ENCODE data around the gene TERT.

Gene TERT

DNA sequence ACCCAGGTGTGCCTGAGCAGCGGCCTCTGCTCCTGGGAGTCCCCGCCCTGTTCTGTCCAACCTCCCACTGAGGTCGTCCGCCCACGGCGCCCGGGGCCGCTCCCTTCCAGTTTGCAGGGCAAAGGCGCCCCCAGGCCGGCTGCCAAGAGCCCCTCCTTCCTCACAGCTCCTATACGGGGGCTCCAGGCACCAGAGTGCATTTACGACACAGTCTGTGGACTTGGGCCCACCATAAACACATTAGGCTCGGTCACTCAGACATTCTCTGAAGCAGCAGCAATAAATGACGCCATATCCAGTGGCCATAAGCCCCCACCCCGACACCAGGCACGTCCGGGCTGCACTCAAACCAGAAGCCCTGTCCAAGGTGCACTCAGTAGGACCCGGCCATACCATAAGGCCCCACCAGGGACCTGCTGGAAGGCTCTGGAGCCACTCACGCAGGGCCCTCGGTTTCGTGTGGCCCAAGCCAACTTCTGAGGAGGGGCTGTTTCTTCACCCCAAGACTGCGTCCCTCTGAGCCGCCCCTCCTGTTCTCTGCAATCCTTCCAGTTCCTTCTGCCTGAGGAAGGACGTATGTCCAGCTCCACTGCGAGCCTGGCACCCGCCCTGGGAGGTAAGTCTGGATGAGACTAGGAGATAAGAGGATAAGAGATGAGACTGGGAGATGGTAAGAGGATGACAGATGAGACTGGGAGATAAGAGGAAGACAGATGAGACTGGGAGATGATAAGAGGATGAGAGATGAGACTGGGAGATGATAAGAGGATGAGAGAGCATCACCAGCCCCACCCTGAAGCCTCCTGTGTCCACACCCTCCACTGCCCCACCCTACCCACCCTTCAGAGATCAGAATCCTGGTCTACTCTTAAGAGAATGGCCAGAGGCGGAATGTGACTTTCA is 42.9 kb downstream of the TERT start:
- DNase-seq (ENCODE audit: low read depth), result no peak
- no peak overlapping the region for H3K4me3 ChIP-seq (ENCODE audit: low read depth, low read length)
- TF ChIP-seq, protein P1, sequence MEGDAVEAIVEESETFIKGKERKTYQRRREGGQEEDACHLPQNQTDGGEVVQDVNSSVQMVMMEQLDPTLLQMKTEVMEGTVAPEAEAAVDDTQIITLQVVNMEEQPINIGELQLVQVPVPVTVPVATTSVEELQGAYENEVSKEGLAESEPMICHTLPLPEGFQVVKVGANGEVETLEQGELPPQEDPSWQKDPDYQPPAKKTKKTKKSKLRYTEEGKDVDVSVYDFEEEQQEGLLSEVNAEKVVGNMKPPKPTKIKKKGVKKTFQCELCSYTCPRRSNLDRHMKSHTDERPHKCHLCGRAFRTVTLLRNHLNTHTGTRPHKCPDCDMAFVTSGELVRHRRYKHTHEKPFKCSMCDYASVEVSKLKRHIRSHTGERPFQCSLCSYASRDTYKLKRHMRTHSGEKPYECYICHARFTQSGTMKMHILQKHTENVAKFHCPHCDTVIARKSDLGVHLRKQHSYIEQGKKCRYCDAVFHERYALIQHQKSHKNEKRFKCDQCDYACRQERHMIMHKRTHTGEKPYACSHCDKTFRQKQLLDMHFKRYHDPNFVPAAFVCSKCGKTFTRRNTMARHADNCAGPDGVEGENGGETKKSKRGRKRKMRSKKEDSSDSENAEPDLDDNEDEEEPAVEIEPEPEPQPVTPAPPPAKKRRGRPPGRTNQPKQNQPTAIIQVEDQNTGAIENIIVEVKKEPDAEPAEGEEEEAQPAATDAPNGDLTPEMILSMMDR (IDR thresholded peaks at IDR 0.05; ENCODE audit: control insufficient read depth, extremely low read depth, insufficient read depth), result no peak

DNA sequence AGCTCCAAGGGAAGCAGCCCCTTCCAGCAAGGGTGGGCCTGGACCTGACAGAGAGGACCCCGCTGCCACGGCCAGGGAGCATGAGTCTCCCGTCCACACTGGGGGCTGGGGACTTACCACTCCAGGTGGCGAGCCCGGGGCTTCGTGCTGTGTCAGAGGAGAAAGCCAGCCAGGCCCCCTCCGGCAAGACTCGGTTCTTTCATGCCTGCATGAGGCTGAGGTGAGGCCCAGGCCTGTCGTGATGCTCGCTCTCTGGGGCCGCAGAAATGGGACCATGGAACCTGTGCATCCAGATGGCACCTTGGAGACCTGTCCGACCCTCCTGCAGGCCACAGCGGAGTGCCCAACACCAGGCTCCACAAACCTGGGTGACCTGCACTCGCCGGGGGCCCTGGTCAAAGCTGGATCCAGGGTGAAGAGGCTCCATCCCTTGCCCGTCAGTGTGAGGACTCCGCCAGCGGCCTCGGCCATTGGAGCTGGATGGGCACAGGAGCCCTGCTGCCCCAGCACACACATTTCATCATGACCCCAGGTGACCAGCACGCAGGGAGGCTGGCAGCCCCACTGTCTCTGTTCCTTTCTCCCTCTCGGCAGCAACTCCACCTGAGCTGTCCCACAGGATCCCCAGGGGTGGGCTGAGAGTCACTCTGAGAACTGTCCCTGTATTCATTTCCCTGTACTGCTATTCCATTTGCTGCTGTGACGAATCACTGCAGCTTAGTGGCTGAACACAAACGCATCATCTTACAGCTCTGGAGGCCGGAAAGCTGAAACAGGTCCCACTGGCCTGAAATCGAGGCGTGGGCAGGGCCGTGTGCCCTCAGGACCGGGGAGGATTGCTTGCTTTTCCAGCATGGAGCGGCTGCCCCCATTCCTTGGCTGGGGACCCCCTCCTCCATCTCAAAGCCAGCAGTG is 45.2 kb downstream of the TERT start:
- DNase-seq (ENCODE audit: low read depth), result no peak
- TF ChIP-seq, protein P1 (IDR thresholded peaks at IDR 0.05; ENCODE audit: control insufficient read depth, extremely low read depth, insufficient read depth), result no peak

DNA sequence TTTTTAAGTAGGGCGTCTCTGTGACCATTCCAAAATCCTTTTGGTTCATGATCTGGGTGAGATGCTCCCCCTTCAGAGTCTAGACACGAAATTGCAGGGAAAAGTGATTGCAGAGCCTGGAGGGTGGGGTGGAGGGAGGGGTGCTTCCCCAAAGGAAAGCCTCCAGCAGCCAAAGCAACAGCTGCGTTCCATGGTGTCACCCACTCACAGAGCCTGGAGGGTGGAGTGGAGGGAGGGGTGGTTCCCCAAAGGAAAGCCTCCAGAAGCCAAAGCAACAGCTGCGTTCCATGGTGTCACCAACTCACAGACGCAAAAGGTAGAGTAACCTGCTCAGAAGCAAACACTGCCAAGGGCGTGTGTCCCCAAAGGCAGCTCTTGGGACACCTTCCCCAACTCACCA is 47.1 kb downstream of the TERT start:
- DNase-seq (ENCODE audit: low read depth), result no peak
- no peak overlapping the region for H3K4me3 ChIP-seq (ENCODE audit: low read depth, low read length)
- TF ChIP-seq, protein P1 (IDR thresholded peaks at IDR 0.05; ENCODE audit: control insufficient read depth, extremely low read depth, insufficient read depth), result no peak

More for the DNA sequence above, 45.2 kb downstream of the TERT start:
- no peak overlapping the region for H3K4me3 ChIP-seq (ENCODE audit: low read depth, low read length)

DNA sequence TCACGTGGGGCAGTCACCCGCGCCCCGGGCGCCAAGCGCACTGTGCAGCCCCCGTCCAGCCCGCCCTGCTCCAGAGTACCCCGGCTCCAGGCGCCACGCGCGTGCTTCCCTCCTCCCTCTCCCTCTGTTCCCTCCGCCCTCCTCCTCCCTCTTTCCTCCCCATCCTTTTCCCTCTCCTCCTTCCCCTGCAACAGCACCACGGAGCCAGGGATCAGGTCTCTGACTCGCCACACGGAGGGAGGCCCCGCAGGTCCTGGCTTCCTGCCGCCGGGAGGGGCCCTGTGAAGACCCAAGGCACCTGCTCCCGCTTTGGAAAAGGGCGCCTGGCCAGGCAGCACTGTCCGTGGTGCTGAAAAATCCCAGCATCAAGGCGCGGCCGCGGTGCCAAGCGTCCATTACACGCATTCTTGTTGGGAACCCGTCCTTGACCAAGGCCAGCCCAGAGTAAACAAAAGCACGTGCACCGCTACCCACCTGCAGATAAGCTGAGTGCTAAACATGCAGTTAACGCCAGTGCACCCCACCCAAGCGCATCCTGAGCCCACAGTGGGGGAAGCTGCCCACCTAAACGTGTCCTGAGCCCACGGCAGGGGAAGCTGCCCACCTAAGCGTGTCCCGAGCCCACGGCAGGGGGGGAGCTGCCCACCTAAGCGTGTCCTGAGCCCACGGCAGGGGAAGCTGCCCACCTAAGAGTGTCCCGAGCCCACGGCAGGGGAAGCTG is 48.0 kb downstream of the TERT start:
- peak; percentile 28 for DNase-seq (ENCODE audit: low read depth)
- TF ChIP-seq, protein P1 (IDR thresholded peaks at IDR 0.05; ENCODE audit: control insufficient read depth, extremely low read depth, insufficient read depth), result no peak
- H3K4me3 ChIP-seq (ENCODE audit: low read depth, low read length), result no peak overlapping the region

DNA sequence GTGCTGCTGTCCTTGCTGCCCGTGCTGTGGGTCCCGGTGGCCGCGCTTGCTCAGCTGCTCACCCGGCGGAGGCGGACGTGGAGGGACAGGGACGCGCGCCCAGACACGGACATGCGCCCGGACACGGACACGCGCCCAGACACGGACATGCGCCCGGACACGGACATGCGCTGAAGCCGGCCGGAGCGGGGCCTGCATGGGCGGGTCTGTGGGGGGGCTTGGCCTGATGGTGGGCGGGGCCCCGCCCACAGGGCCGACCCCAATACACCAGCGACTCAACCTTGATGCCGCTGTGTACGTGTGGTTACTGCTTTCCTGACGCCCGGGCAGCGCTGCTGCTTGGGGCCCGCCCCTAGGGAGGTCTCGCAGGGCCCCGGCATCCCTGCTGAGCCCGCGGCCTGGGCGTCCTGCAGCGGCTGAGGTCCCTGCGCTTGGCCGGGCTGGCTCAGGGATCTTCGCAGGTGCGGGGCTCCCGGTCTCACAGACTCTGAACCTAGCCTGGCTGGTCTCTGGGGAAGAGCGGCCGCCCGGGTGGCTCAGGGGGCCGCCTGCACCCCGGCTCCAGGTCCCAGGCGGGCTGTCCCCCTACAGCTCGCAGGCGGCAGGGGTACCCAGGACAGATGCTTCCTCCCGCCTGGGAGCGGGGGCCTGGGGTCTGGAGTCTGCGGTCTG is 48.8 kb downstream of the TERT start:
- TF ChIP-seq, protein P1 (IDR thresholded peaks at IDR 0.05; ENCODE audit: control insufficient read depth, extremely low read depth, insufficient read depth), result no peak
- DNase-seq (ENCODE audit: low read depth), result no peak
- H3K4me3 ChIP-seq (ENCODE audit: low read depth, low read length), result no peak overlapping the region

DNA sequence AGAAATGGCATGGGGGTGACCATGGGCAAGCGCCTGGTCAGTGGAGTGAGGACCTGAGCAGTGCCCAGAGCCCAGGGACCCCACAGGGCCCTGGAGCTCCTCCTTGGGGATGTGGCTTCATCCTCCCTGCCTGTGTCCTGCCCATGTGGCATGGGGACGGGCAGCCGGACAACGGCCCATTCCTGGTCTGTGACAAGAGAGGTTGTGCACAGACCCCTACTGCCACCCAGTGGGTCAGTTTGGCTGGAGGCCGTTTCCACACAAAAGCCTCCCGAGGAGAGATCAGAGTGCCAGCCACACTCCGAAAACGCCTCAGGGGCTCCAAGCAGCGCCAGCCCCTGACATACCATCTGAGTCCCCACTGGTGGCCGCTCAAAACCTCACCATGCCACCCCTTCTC is 49.9 kb downstream of the TERT start:
- DNase-seq (ENCODE audit: low read depth), result no peak
- no peak overlapping the region for H3K4me3 ChIP-seq (ENCODE audit: low read depth, low read length)
- TF ChIP-seq, protein P1 (IDR thresholded peaks at IDR 0.05; ENCODE audit: control insufficient read depth, extremely low read depth, insufficient read depth), result peak; percentile 22; the same call in 1 of the 2 replicates
